HG03558 (cell line): Measurements from ENCODE around the gene ZNF692.
A peak's percentile ranks its signal among the peaks of the same experiment; 100 is the strongest.
"Not testable (repeated sequence)": the region's sequence is repeated elsewhere in the genome, so short reads cannot be mapped to it uniquely, and the experiment has no call there.

Experiments
- ATAC-seq: cut with Tn5 transposase; IDR thresholded peaks from one replicate; pipeline ENCODE4 v1.9.1; 2021; ENCODE audit warnings: moderate number of reproducible peaks; ENCODE audit not compliant: unreplicated experiment; ENCODE audit errors: extremely low read depth

The ZNF692 gene

GRCh38 chr1:248858891-248859889 lies at the start of gene ZNF692:
ZNF692 (minus strand) TSS chr1:248859085; CDS start chr1:248858309, 776 bp downstream.
- ATAC-seq = peak; percentile 62

GRCh38 chr1:248906753-248907661 lies 48.1 kb upstream of the ZNF692 start:
- no peak for ATAC-seq

- ATAC-seq = peak; percentile 93
These were observed 47.3 kb upstream of the ZNF692 start, which contains the start of gene PGBD2 for GRCh38 chr1:248906009-248906752. PGBD2 (plus strand) TSS chr1:248906235; CDS start chr1:248913863, 7,628 bp downstream.

GRCh38 chr1:248905662-248906008 lies 46.8 kb upstream of the ZNF692 start:
- no peak for ATAC-seq

GRCh38 chr1:248904437-248905216 lies 45.7 kb upstream of the ZNF692 start:
- ATAC-seq = no peak

GRCh38 chr1:248901578-248901977 lies 42.7 kb upstream of the ZNF692 start:
- ATAC-seq = no peak

- no peak for ATAC-seq
These were observed 41.8 kb upstream of the ZNF692 start for GRCh38 chr1:248900637-248901036.

- ATAC-seq = no peak
These were observed 38.8 kb upstream of the ZNF692 start for GRCh38 chr1:248897412-248898337.

- ATAC-seq = no peak
These were observed 36.0 kb upstream of the ZNF692 start for GRCh38 chr1:248894837-248895236.

GRCh38 chr1:248892590-248892989 lies 33.7 kb upstream of the ZNF692 start:
- no peak for ATAC-seq

- no peak for ATAC-seq
These were observed 32.9 kb upstream of the ZNF692 start for GRCh38 chr1:248891758-248892157.

GRCh38 chr1:248890549-248891498 lies 31.9 kb upstream of the ZNF692 start:
- no peak for ATAC-seq

- not testable (repeated sequence) for ATAC-seq
These were observed 31.0 kb upstream of the ZNF692 start for GRCh38 chr1:248889914-248890243.

- ATAC-seq = no peak
These were observed 27.5 kb upstream of the ZNF692 start for GRCh38 chr1:248886237-248886895.

- no peak for ATAC-seq
These were observed 26.8 kb upstream of the ZNF692 start for GRCh38 chr1:248885646-248886045.

GRCh38 chr1:248884632-248885295 lies 25.9 kb upstream of the ZNF692 start:
- ATAC-seq = no peak
